H1 (cell line): ENCODE results near the gene RASGRF1. TPM values are rescaled to one million over a fixed set of nuclear protein-coding genes. Genes with fewer than 3 reads are reported as not detected.

Experiments used
- GABPA ChIP-seq: IDR thresholded peaks from 2 replicates; pipeline ENCODE4 v1.6.1; 2011; ENCODE audit warnings: mild to moderate bottlenecking, low read length, moderate library complexity, borderline replicate concordance; ENCODE audit not compliant: insufficient read depth
- POLR2A ChIP-seq, 2 experiments: IDR thresholded peaks; 1 replicate in 1 of 2; 2 replicates in 1 of 2; pipeline ENCODE4 v1.6.1; 2011; ENCODE audit warnings: low read depth in 2 of 2, low read length in 2 of 2, mild to moderate bottlenecking in 2 of 2; ENCODE audit errors: control extremely low read depth in 1 of 2
- RAD21 ChIP-seq, 2 experiments: IDR thresholded peaks in 1 of 2; conservative IDR thresholded peaks in 1 of 2; 2 replicates each; pipeline ENCODE4 v1.6.1; 2011; ENCODE audit warnings: low read depth in 2 of 2, low read length in 2 of 2, improper control_type of control experiment in 1 of 2, inconsistent platforms in 1 of 2, mild to moderate bottlenecking in 1 of 2, moderate library complexity in 1 of 2
- SRF ChIP-seq: IDR thresholded peaks from 2 replicates; pipeline ENCODE4 v1.6.1; 2011; ENCODE audit warnings: mild to moderate bottlenecking, low read depth, low read length, moderate library complexity
- YY1 ChIP-seq: IDR thresholded peaks from 2 replicates; pipeline ENCODE4 v1.6.1; 2011; ENCODE audit warnings: low read depth, mild to moderate bottlenecking, low read length
- polyA plus RNA-seq, 7 experiments: library from polyadenylated mRNA; depleted of rRNA in 3 of 7; stranded (reverse) in 5 of 7; unstranded in 2 of 7; fragments of >200 nt in 5 of 7; fragments of 200-250 nt in 2 of 7; gene quantifications; 1 replicate in 5 of 7; 2 replicates in 1 of 7; 4 replicates in 1 of 7; pipeline versions ENCODE4 v1.2.1 to v1.2.3, GENCODE V29; 2011 to 2013; ENCODE audit warnings: missing spikeins in 2 of 7, mixed read lengths in 2 of 7
- total RNA-seq: library from RNA; stranded (reverse); fragmentation: NEBNext Ultra II Directional; extraction: Animal tissue kit (Norgen Biotek cat#: 25700); gene quantifications from 2 replicates; pipeline ENCODE4 v1.2.1, GENCODE V29; 2021
- TF ChIP-seq, protein P1 (sequence below), 3 experiments: IDR thresholded peaks; 1 replicate in 2 of 3; 2 replicates in 1 of 3; pipeline versions ENCODE4 v1.5.1 to v1.6.1; 2011; ENCODE audit warnings: low read length in 3 of 3, mild to moderate bottlenecking in 3 of 3, inconsistent platforms in 2 of 3, low read depth in 1 of 3, moderate library complexity in 1 of 3; ENCODE audit not compliant: insufficient read depth in 1 of 3; ENCODE audit errors: control extremely low read depth in 1 of 3
- TF ChIP-seq, protein P2 (sequence below): fragments of 300-600 bp; sonication (generic); IDR thresholded peaks from 2 replicates; pipeline ENCODE4 v1.7.1; 2012; ENCODE audit warnings: low read length, moderate library complexity, mild to moderate bottlenecking, inconsistent platforms; ENCODE audit not compliant: insufficient replicate concordance

The RASGRF1 gene
- total and polyA plus RNA-seq, 2 of the 8 experiments (the other 6 are each of a cell fraction or from before 2014, with no cell fraction given): 0.42 to 0.67 TPM

GRCh38 chr15:78933823-78934654 is 156.5 kb downstream of the RASGRF1 start (continued):
- TF ChIP-seq YY1 (no peak), GABPA (no peak), SRF (no peak), POLR2A (IDR thresholded peaks at IDR 0.05; ENCODE audit: control extremely low read depth in 1 of 2, low read depth in 2 of 2, low read length in 2 of 2) (no peak), RAD21 (IDR thresholded peaks at IDR 0.05 in 1 of 2, conservative IDR thresholded peaks at IDR 0.05 in 1 of 2; ENCODE audit: low read depth in 2 of 2, low read length in 2 of 2) (no peak)
- TF ChIP-seq, protein P1, sequence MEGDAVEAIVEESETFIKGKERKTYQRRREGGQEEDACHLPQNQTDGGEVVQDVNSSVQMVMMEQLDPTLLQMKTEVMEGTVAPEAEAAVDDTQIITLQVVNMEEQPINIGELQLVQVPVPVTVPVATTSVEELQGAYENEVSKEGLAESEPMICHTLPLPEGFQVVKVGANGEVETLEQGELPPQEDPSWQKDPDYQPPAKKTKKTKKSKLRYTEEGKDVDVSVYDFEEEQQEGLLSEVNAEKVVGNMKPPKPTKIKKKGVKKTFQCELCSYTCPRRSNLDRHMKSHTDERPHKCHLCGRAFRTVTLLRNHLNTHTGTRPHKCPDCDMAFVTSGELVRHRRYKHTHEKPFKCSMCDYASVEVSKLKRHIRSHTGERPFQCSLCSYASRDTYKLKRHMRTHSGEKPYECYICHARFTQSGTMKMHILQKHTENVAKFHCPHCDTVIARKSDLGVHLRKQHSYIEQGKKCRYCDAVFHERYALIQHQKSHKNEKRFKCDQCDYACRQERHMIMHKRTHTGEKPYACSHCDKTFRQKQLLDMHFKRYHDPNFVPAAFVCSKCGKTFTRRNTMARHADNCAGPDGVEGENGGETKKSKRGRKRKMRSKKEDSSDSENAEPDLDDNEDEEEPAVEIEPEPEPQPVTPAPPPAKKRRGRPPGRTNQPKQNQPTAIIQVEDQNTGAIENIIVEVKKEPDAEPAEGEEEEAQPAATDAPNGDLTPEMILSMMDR (IDR thresholded peaks at IDR 0.05; ENCODE audit: control extremely low read depth in 1 of 3, insufficient read depth in 1 of 3, low read depth in 1 of 3, low read length in 3 of 3): no peak
- TF ChIP-seq, protein P2, sequence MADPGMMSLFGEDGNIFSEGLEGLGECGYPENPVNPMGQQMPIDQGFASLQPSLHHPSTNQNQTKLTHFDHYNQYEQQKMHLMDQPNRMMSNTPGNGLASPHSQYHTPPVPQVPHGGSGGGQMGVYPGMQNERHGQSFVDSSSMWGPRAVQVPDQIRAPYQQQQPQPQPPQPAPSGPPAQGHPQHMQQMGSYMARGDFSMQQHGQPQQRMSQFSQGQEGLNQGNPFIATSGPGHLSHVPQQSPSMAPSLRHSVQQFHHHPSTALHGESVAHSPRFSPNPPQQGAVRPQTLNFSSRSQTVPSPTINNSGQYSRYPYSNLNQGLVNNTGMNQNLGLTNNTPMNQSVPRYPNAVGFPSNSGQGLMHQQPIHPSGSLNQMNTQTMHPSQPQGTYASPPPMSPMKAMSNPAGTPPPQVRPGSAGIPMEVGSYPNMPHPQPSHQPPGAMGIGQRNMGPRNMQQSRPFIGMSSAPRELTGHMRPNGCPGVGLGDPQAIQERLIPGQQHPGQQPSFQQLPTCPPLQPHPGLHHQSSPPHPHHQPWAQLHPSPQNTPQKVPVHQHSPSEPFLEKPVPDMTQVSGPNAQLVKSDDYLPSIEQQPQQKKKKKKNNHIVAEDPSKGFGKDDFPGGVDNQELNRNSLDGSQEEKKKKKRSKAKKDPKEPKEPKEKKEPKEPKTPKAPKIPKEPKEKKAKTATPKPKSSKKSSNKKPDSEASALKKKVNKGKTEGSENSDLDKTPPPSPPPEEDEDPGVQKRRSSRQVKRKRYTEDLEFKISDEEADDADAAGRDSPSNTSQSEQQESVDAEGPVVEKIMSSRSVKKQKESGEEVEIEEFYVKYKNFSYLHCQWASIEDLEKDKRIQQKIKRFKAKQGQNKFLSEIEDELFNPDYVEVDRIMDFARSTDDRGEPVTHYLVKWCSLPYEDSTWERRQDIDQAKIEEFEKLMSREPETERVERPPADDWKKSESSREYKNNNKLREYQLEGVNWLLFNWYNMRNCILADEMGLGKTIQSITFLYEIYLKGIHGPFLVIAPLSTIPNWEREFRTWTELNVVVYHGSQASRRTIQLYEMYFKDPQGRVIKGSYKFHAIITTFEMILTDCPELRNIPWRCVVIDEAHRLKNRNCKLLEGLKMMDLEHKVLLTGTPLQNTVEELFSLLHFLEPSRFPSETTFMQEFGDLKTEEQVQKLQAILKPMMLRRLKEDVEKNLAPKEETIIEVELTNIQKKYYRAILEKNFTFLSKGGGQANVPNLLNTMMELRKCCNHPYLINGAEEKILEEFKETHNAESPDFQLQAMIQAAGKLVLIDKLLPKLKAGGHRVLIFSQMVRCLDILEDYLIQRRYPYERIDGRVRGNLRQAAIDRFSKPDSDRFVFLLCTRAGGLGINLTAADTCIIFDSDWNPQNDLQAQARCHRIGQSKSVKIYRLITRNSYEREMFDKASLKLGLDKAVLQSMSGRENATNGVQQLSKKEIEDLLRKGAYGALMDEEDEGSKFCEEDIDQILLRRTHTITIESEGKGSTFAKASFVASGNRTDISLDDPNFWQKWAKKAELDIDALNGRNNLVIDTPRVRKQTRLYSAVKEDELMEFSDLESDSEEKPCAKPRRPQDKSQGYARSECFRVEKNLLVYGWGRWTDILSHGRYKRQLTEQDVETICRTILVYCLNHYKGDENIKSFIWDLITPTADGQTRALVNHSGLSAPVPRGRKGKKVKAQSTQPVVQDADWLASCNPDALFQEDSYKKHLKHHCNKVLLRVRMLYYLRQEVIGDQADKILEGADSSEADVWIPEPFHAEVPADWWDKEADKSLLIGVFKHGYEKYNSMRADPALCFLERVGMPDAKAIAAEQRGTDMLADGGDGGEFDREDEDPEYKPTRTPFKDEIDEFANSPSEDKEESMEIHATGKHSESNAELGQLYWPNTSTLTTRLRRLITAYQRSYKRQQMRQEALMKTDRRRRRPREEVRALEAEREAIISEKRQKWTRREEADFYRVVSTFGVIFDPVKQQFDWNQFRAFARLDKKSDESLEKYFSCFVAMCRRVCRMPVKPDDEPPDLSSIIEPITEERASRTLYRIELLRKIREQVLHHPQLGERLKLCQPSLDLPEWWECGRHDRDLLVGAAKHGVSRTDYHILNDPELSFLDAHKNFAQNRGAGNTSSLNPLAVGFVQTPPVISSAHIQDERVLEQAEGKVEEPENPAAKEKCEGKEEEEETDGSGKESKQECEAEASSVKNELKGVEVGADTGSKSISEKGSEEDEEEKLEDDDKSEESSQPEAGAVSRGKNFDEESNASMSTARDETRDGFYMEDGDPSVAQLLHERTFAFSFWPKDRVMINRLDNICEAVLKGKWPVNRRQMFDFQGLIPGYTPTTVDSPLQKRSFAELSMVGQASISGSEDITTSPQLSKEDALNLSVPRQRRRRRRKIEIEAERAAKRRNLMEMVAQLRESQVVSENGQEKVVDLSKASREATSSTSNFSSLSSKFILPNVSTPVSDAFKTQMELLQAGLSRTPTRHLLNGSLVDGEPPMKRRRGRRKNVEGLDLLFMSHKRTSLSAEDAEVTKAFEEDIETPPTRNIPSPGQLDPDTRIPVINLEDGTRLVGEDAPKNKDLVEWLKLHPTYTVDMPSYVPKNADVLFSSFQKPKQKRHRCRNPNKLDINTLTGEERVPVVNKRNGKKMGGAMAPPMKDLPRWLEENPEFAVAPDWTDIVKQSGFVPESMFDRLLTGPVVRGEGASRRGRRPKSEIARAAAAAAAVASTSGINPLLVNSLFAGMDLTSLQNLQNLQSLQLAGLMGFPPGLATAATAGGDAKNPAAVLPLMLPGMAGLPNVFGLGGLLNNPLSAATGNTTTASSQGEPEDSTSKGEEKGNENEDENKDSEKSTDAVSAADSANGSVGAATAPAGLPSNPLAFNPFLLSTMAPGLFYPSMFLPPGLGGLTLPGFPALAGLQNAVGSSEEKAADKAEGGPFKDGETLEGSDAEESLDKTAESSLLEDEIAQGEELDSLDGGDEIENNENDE: no peak
